DND-41 (cell line): ENCODE measurements around the gene FADS6.

Source experiments
- ATAC-seq: fragments of 200-7000 bp; cut with Tn5 transposase; 3 replicates; pipeline ENCODE4 v1.9.1; 2021; ENCODE audit warnings: low read depth; ENCODE audit not compliant: insufficient read depth
- DNase-seq: peaks from one replicate; pipeline ENCODE4 v3.0.0-alpha.2; 2020
- H2AFZ ChIP-seq: 2 replicates; pipeline ENCODE4 v1.6.0; 2012; ENCODE audit warnings: low read depth, low read length
- H3K27ac ChIP-seq: 2 replicates; pipeline ENCODE4 v1.5.1; 2012; ENCODE audit warnings: low read length, inconsistent platforms
- H3K27me3 ChIP-seq: fragments of 200-600 bp; sonication (generic); 2 replicates; pipeline ENCODE4 v1.6.0; 2012; ENCODE audit warnings: low read length, mild to moderate bottlenecking, inconsistent platforms; ENCODE audit not compliant: insufficient read depth, poor library complexity
- H3K36me3 ChIP-seq: 2 replicates; pipeline ENCODE4 v1.5.1; 2012; ENCODE audit warnings: low read length, inconsistent platforms; ENCODE audit not compliant: insufficient read depth
- H3K4me1 ChIP-seq: 2 replicates; pipeline ENCODE4 v1.5.1; 2012; ENCODE audit warnings: mild to moderate bottlenecking, low read length; ENCODE audit not compliant: insufficient read depth
- H3K4me2 ChIP-seq: 2 replicates; pipeline ENCODE4 v1.6.0; 2012; ENCODE audit warnings: mild to moderate bottlenecking, moderate library complexity, low read length, inconsistent platforms; ENCODE audit not compliant: insufficient read depth
- H3K4me3 ChIP-seq, 2 experiments: fragments of 200-600 bp in 1 of 2; shearing (Covaris generic) in 1 of 2; 2 replicates each; pipeline ENCODE4 v1.5.1; 2012 to 2016; ENCODE audit warnings: inconsistent platforms in 2 of 2, low read length in 2 of 2, mild to moderate bottlenecking in 2 of 2, low read depth in 1 of 2, moderate library complexity in 1 of 2
- H3K79me2 ChIP-seq: 2 replicates; pipeline ENCODE4 v1.6.0; 2012; ENCODE audit warnings: low read length, inconsistent platforms; ENCODE audit not compliant: insufficient read depth
- H3K9ac ChIP-seq: 2 replicates; pipeline ENCODE4 v1.6.0; 2012; ENCODE audit warnings: low read depth, mild to moderate bottlenecking, inconsistent platforms, low read length, moderate library complexity
- H3K9me3 ChIP-seq: 2 replicates; pipeline ENCODE4 v1.5.1; 2012; ENCODE audit warnings: low read length, moderate library complexity, mild to moderate bottlenecking, inconsistent platforms; ENCODE audit not compliant: insufficient read depth, severe bottlenecking
- H4K20me1 ChIP-seq: 2 replicates; pipeline ENCODE4 v1.6.0; 2012; ENCODE audit warnings: low read length; ENCODE audit not compliant: insufficient read depth
- CTCF ChIP-seq: IDR thresholded peaks from 2 replicates; pipeline ENCODE4 v1.5.1; 2012; ENCODE audit warnings: borderline replicate concordance, low read length, moderate library complexity, mild to moderate bottlenecking; ENCODE audit not compliant: poor library complexity, severe bottlenecking; ENCODE audit errors: extremely low read depth
- EZH2 ChIP-seq: IDR thresholded peaks from 3 replicates; pipeline ENCODE4 v1.6.1; 2012; ENCODE audit warnings: borderline replicate concordance, low read depth, mild to moderate bottlenecking, moderate library complexity, low read length, inconsistent platforms; ENCODE audit not compliant: severe bottlenecking

FADS6 gene

GRCh38 chr17:74882517-74883240, 10.8 kb downstream of the FADS6 start:
- DNase-seq (no peak), ATAC-seq (no peak)
- Histone ChIP-seq H3K27me3 (peaks cover 7% of the 10 kb centered on the region), H3K4me1 (no peaks in the 10 kb centered on the region), H3K79me2 (no peaks in the 10 kb centered on the region), H4K20me1 (peaks cover 5% of the 10 kb centered on the region; the same call in 1 of the 2 replicates), H3K9ac (no peak overlapping the region), H3K9me3 (no peaks in the 10 kb centered on the region), H3K36me3 (no peaks in the 10 kb centered on the region), H3K4me3 (no peak overlapping the region), H3K27ac (no peak overlapping the region), H3K4me2 (no peak overlapping the region), H2AFZ (no peak overlapping the region)
- TF ChIP-seq EZH2 (no peak), CTCF (no peak)

GRCh38 chr17:74881073-74881472, 12.4 kb downstream of the FADS6 start:
- no peaks in the 10 kb centered on the region for H3K79me2 ChIP-seq
- no peak for DNase-seq
- H3K9ac ChIP-seq, result no peak overlapping the region
- no peak for ATAC-seq
- no peak overlapping the region for H3K4me3 ChIP-seq
- no peak overlapping the region for H3K27ac ChIP-seq
- no peak overlapping the region for H2AFZ ChIP-seq
- no peaks in the 10 kb centered on the region for H3K4me1 ChIP-seq
- H3K9me3 ChIP-seq, result no peaks in the 10 kb centered on the region
- peaks cover 5% of the 10 kb centered on the region; the same call in 1 of the 2 replicates for H4K20me1 ChIP-seq
- TF ChIP-seq CTCF, result no peak
- TF ChIP-seq EZH2, result no peak
- no peaks in the 10 kb centered on the region for H3K36me3 ChIP-seq
- H3K27me3 ChIP-seq, result peaks cover 7% of the 10 kb centered on the region
- H3K4me2 ChIP-seq, result no peak overlapping the region

- TF ChIP-seq CTCF (no peak), EZH2 (no peak)
- Histone ChIP-seq H3K4me2 (no peak overlapping the region), H4K20me1 (peaks cover 5% of the 10 kb centered on the region; the same call in 1 of the 2 replicates), H2AFZ (no peak overlapping the region), H3K27ac (no peak overlapping the region), H3K36me3 (no peaks in the 10 kb centered on the region), H3K4me1 (peaks cover 4% of the 10 kb centered on the region), H3K9ac (no peak overlapping the region), H3K9me3 (no peaks in the 10 kb centered on the region), H3K27me3 (peaks cover 7% of the 10 kb centered on the region), H3K79me2 (no peaks in the 10 kb centered on the region), H3K4me3 (no peak overlapping the region)
- ATAC-seq (no peak), DNase-seq (no peak)
Observed at GRCh38 chr17:74879308-74879707, 14.1 kb downstream of the FADS6 start.
